HG03135 (cell line): Measurements from ENCODE around the gene CLIC4.
"Not testable (repeated sequence)": the region's sequence is repeated elsewhere in the genome, so short reads cannot be mapped to it uniquely, and the experiment has no call there.

Source experiments
- ATAC-seq: cut with Tn5 transposase; IDR thresholded peaks from one replicate; pipeline ENCODE4 v1.9.1; 2021; ENCODE audit warnings: mild to moderate bottlenecking, moderate library complexity; ENCODE audit not compliant: unreplicated experiment

CLIC4 gene

GRCh38 chr1:24872061-24872850, 127.0 kb downstream of the CLIC4 start:
- ATAC-seq, result no peak

DNA sequence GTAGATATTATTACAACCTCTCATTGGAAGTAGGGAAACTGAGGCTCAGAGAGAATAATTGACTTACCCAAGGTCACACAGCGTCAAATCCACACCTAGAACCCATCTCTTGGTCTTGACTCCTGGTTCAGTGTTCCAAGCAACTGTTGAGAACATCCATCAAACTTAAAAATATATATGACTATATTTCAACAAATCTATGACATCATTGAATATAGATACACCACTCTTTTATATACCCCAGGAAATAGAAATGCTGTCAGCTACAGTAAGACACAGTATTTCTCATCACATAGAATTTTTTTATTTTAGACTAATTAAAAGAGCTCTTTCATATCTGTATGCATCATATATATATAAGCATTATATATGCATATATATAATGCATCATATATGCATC, 127.9 kb downstream of the CLIC4 start:
- no peak for ATAC-seq

GRCh38 chr1:24874056-24874455, 128.8 kb downstream of the CLIC4 start:
- ATAC-seq, result no peak

GRCh38 chr1:24874611-24875234, 129.5 kb downstream of the CLIC4 start:
- ATAC-seq, result no peak

- ATAC-seq, result no peak
Measured at GRCh38 chr1:24875257-24875656, 130.0 kb downstream of the CLIC4 start.

DNA sequence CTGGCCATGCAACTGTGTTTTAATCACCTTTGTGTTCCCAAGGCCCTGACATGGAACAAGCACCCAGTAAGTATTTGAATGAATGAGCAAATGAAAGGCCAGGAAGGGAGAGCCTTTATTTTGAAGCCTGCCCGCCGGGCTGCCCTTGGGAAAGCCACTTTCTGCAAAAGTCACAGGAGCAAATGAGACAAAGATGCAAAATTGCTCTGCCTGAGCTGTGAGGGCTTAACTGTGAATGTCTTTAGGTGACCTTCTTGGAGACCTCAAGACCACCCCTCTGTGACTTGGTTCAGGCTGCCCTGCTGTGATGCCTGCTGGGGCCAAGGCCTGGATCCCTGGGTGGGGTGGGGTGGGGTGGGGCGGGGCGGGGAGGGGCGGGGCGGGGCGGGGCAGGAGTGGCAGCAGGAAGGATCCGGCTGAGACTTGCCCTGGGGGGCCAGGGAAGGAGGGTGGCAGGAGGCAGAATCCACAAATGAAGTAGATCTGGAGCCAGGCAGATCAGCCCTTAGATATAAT, 130.8 kb downstream of the CLIC4 start:
- no peak for ATAC-seq

- ATAC-seq, result no peak
Measured at GRCh38 chr1:24878045-24878444, 132.8 kb downstream of the CLIC4 start.

- no peak for ATAC-seq
Measured at GRCh38 chr1:24878775-24879742, 133.8 kb downstream of the CLIC4 start.

- no peak for ATAC-seq
Measured at GRCh38 chr1:24881034-24881433, 135.8 kb downstream of the CLIC4 start.

GRCh38 chr1:24884751-24885150, 139.5 kb downstream of the CLIC4 start:
- no peak for ATAC-seq

GRCh38 chr1:24886241-24886640, 141.0 kb downstream of the CLIC4 start:
- ATAC-seq, result no peak

- ATAC-seq, result no peak
Measured at GRCh38 chr1:24888061-24888970, 143.1 kb downstream of the CLIC4 start.

- ATAC-seq, result no peak
Measured at GRCh38 chr1:24888971-24889676, 143.9 kb downstream of the CLIC4 start.

GRCh38 chr1:24890887-24891286, 145.6 kb downstream of the CLIC4 start:
- no peak for ATAC-seq

- ATAC-seq, result not testable (repeated sequence)
Measured at GRCh38 chr1:24891367-24891766, 146.1 kb downstream of the CLIC4 start.

- ATAC-seq, result no peak
Measured at GRCh38 chr1:24892188-24893153, 147.2 kb downstream of the CLIC4 start.

DNA sequence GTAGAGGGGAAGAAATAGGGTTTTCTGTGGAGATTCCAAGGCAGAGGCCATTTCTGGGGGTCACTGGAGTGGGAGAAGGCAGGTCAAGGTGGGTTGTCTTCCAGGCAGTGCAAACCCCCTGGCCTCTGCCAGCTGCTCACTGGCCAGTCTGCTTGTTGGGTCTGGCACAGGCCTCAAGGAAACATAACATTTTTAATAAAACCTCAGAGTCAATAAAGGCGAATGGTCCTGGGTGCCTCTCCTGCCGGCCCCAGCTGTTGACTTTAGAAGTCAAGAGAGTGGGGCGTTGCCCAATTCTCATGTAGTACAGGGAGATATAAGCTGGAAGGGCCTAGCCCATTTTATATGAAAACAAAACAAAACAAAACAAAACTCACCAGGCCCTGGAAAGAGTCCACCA, 148.2 kb downstream of the CLIC4 start:
- ATAC-seq, result no peak
